GM23338 (cell line): ENCODE data around the gene MGRN1. TPM values are rescaled to one million over a fixed set of nuclear protein-coding genes. Genes with fewer than 3 reads are reported as not detected.

ENCODE experiments used
- ATAC-seq: fragments of 200-7000 bp; cut with Tn5 transposase; 3 replicates; pipeline ENCODE4 v1.9.1; 2020
- DNase-seq: peaks from one replicate; pipeline ENCODE4 v3.0.0-alpha.2; 2015; ENCODE audit warnings: low spot score
- H2AFZ ChIP-seq: fragments of 200-600 bp; sonication (generic); 2 replicates; pipeline ENCODE4 v1.8.0; 2016; ENCODE audit warnings: antibody characterized with exemption, mild to moderate bottlenecking, moderate library complexity
- H3F3A ChIP-seq: fragments of 200-600 bp; sonication (generic); replicated peaks from 2 replicates; pipeline ENCODE4 v1.8.0; 2017; ENCODE audit warnings: antibody characterized with exemption, mixed run types, low read depth
- H3K27ac ChIP-seq: fragments of 200-600 bp; sonication (generic); 2 replicates; pipeline ENCODE4 v1.6.1; 2016; ENCODE audit warnings: low read depth
- H3K27me3 ChIP-seq: fragments of 200-600 bp; sonication (generic); 2 replicates; pipeline ENCODE4 v1.8.0; 2016; ENCODE audit warnings: mild to moderate bottlenecking, mixed run types, moderate library complexity; ENCODE audit not compliant: insufficient read depth
- H3K36me3 ChIP-seq: fragments of 200-600 bp; sonication (generic); 2 replicates; pipeline ENCODE4 v1.8.0; 2016; ENCODE audit warnings: mild to moderate bottlenecking; ENCODE audit not compliant: insufficient read depth
- H3K4me1 ChIP-seq: fragments of 200-600 bp; sonication (generic); 2 replicates; pipeline ENCODE4 v1.8.0; 2016; ENCODE audit warnings: mild to moderate bottlenecking, moderate library complexity; ENCODE audit not compliant: insufficient read depth
- H3K4me2 ChIP-seq: fragments of 200-600 bp; sonication (generic); 2 replicates; pipeline ENCODE4 v1.7.1; 2017; ENCODE audit warnings: mixed run types
- H3K4me3 ChIP-seq: fragments of 200-600 bp; sonication (generic); 2 replicates; pipeline ENCODE4 v1.6.1; 2016; ENCODE audit warnings: mixed run types
- H3K79me2 ChIP-seq: fragments of 200-600 bp; sonication (generic); replicated peaks from 2 replicates; pipeline ENCODE4 v1.8.0; 2017; ENCODE audit warnings: mild to moderate bottlenecking; ENCODE audit not compliant: insufficient read depth
- H3K9me2 ChIP-seq: fragments of 200-600 bp; sonication (generic); 2 replicates; pipeline ENCODE4 v1.8.0; 2017; ENCODE audit not compliant: insufficient read depth
- H4K20me1 ChIP-seq: fragments of 200-600 bp; sonication (generic); replicated peaks from 2 replicates; pipeline ENCODE4 v1.8.0; 2017; ENCODE audit warnings: mild to moderate bottlenecking; ENCODE audit not compliant: insufficient read depth
- H3K27ac Mint-ChIP-seq: 2 replicates; pipeline ENCODE4 v1.8.0; 2020; ENCODE audit warnings: inconsistent platforms, mild to moderate bottlenecking, moderate library complexity, mixed read lengths
- H3K27me3 Mint-ChIP-seq: 3 replicates; pipeline ENCODE4 v1.8.0; 2022; ENCODE audit warnings: low read depth, mild to moderate bottlenecking, moderate library complexity, mixed read lengths, inconsistent platforms; ENCODE audit not compliant: insufficient read depth, poor library complexity
- H3K36me3 Mint-ChIP-seq: 3 replicates; pipeline ENCODE4 v1.8.0; 2021; ENCODE audit warnings: low read depth, mild to moderate bottlenecking, inconsistent platforms, moderate library complexity, mixed read lengths
- H3K4me1 Mint-ChIP-seq: 3 replicates; pipeline ENCODE4 v1.8.0; 2020; ENCODE audit warnings: mild to moderate bottlenecking, inconsistent platforms, mixed read lengths
- H3K4me3 Mint-ChIP-seq: 3 replicates; pipeline ENCODE4 v1.8.0; 2021; ENCODE audit warnings: moderate library complexity, mild to moderate bottlenecking, inconsistent platforms, mixed read lengths
- H3K9me3 Mint-ChIP-seq: 3 replicates; pipeline ENCODE4 v1.8.0; 2020; ENCODE audit warnings: moderate library complexity, mild to moderate bottlenecking, inconsistent platforms, mixed read lengths
- CREB1 ChIP-seq: fragments of 250-450 bp; sonication (Bioruptor Pico); IDR thresholded peaks from 2 replicates; pipeline ENCODE4 v1.5.0; 2020; ENCODE audit warnings: low read depth, mild to moderate bottlenecking, moderate library complexity
- CTCF ChIP-seq, 2 experiments: fragments of 200-600 bp in 1 of 2; sonication (generic) in 1 of 2; conservative IDR thresholded peaks; 2 replicates each; pipeline versions ENCODE4 v1.5.1 to v1.6.1; 2016 to 2017; ENCODE audit warnings: antibody characterized with exemption in 2 of 2, low read depth in 2 of 2, mild to moderate bottlenecking in 2 of 2, moderate library complexity in 1 of 2
- ETS1 ChIP-seq: IDR thresholded peaks from 2 replicates; pipeline ENCODE4 v1.6.1; 2016; ENCODE audit warnings: antibody characterized with exemption
- EZH2 ChIP-seq: fragments of 200-600 bp; sonication (generic); IDR thresholded peaks from one replicate; pipeline ENCODE4 v1.8.0; 2017; ENCODE audit warnings: antibody characterized with exemption, mild to moderate bottlenecking, low read depth; ENCODE audit not compliant: unreplicated experiment
- EZH2phosphoT487 ChIP-seq: fragments of 200-600 bp; sonication (generic); IDR thresholded peaks from one replicate; pipeline ENCODE4 v1.8.1; 2018; ENCODE audit warnings: antibody characterized with exemption; ENCODE audit not compliant: unreplicated experiment
- JUNB ChIP-seq: IDR thresholded peaks from one replicate; pipeline ENCODE4 v1.6.1; 2016; ENCODE audit warnings: antibody characterized with exemption; ENCODE audit not compliant: unreplicated experiment
- NANOG ChIP-seq: IDR thresholded peaks from 2 replicates; pipeline ENCODE4 v1.6.1; 2016; ENCODE audit warnings: antibody characterized with exemption, borderline replicate concordance
- POLR2AphosphoS5 ChIP-seq: IDR thresholded peaks from 2 replicates; pipeline ENCODE4 v1.6.1; 2016; ENCODE audit warnings: antibody characterized with exemption, low read depth
- REST ChIP-seq: IDR thresholded peaks from one replicate; pipeline ENCODE4 v1.6.1; 2018; ENCODE audit warnings: antibody characterized with exemption; ENCODE audit not compliant: unreplicated experiment
- STAT1 ChIP-seq: IDR thresholded peaks from one replicate; pipeline ENCODE4 v1.6.1; 2016; ENCODE audit warnings: antibody characterized with exemption; ENCODE audit not compliant: unreplicated experiment
- ZNF114 ChIP-seq: fragments of 250-450 bp; sonication (Bioruptor Pico); IDR thresholded peaks from 2 replicates; pipeline ENCODE4 v1.5.0; 2020; ENCODE audit warnings: mild to moderate bottlenecking, moderate library complexity
- ZNF331 ChIP-seq: fragments of 250-450 bp; sonication (Bioruptor Pico); IDR thresholded peaks from 2 replicates; pipeline ENCODE4 v1.5.0; 2020; ENCODE audit warnings: low read depth, mild to moderate bottlenecking, moderate library complexity
- ZNF462 ChIP-seq: fragments of 250-450 bp; sonication (Bioruptor Pico); IDR thresholded peaks from 2 replicates; pipeline ENCODE4 v1.5.0; 2020; ENCODE audit warnings: mild to moderate bottlenecking, moderate library complexity
- polyA plus RNA-seq: library from polyadenylated mRNA; unstranded; fragments of >200 nt; fragmentation: Nextera tagmentation; extraction: Ambion mirVana; gene quantifications from 2 replicates; pipeline ENCODE4 v1.2.1, GENCODE V29; 2016
- total RNA-seq: library from RNA; depleted of rRNA; stranded (reverse); fragments of >200 nt; shearing (Covaris generic); gene quantifications from 2 replicates; pipeline ENCODE4 v1.2.3, GENCODE V29; 2014

The MGRN1 gene
- total and polyA plus RNA-seq, 2 experiments from 2014 or later = 13.1 to 71.8 TPM

GRCh38 chr16:4576008-4576407 is 48.6 kb upstream of the MGRN1 start:
- H3K9me2 ChIP-seq = peaks cover 6% of the 10 kb centered on the region; the same call in 1 of the 2 replicates
- no peak overlapping the region for H3K4me3 Mint-ChIP-seq
- H3K36me3 ChIP-seq = no peaks in the 10 kb centered on the region
- no peak overlapping the region for H3K4me2 ChIP-seq
- no peak overlapping the region for H3K27ac ChIP-seq
- H3F3A ChIP-seq = 0 out of 2 replicates have a peak, but pooled peaks cover 9% of the 10 kb centered on the region
- peaks cover 9% of the 10 kb centered on the region for H3K4me1 ChIP-seq
- H3K79me2 ChIP-seq = no peaks in the 10 kb centered on the region
- peaks cover 11% of the 10 kb centered on the region for H3K27me3 Mint-ChIP-seq
- ATAC-seq = no peak
- no peak for DNase-seq
- peaks cover 9% of the 10 kb centered on the region for H3K4me1 Mint-ChIP-seq
- no peaks in the 10 kb centered on the region; the same call in 2 of the 3 replicates for H3K9me3 Mint-ChIP-seq
- no peak overlapping the region for H2AFZ ChIP-seq
- TF ChIP-seq ZNF331 (no peak), EZH2 (no peak), ZNF462 (CRISPR knock-in tag) (no peak), CTCF (conservative IDR thresholded peaks at IDR 0.05; ENCODE audit: low read depth in 2 of 2) (no peak), POLR2AphosphoS5 (no peak), ZNF114 (no peak), CREB1 (no peak), EZH2phosphoT487 (no peak), STAT1 (no peak), ETS1 (no peak), NANOG (no peak), REST (no peak), JUNB (no peak)
- H3K27ac Mint-ChIP-seq = no peak overlapping the region
- no peaks in the 10 kb centered on the region for H3K27me3 ChIP-seq
- H3K36me3 Mint-ChIP-seq = peaks cover 10% of the 10 kb centered on the region
- H4K20me1 ChIP-seq = no peaks in the 10 kb centered on the region
- no peak overlapping the region for H3K4me3 ChIP-seq
